HT-29 (cell line): Measurements from ENCODE around the gene ACSF3. TPM values are rescaled to one million over a fixed set of nuclear protein-coding genes. Genes with fewer than 3 reads are reported as not detected.

ENCODE experiments used
- DNase-seq: peaks from one replicate; pipeline ENCODE4 v3.0.0-alpha.2; 2015; ENCODE audit warnings: low spot score
- total RNA-seq: library from RNA; depleted of rRNA; stranded (reverse); fragments of >200 nt; shearing (Covaris generic); gene quantifications from 2 replicates; pipeline ENCODE4 v1.2.3, GENCODE V29; 2014

The ACSF3 gene
- total RNA-seq, 1 experiment from 2014 or later = 43.5 TPM

DNA sequence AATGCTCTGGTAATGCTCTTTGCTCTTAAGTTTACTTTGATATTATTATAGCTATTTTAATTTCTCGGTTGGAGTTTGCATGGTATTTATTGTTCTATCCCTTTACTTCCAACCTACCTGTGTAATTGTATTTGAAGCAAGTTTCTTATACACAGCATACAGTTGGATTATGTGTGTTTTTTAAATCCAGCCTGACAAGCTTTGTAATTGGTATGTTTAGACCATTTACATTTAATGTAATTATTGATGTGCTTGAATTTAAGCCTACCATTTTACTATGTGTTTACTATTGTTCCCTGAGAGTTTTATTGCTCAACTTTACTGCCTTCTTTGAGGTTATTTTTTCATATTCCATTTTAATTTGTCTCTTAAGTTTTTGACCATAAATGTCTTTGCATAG lies 35.7 kb downstream of the ACSF3 start:
- DNase-seq = no peak

- DNase-seq = no peak
These were observed 36.8 kb downstream of the ACSF3 start for GRCh38 chr16:89130448-89130847.

DNA sequence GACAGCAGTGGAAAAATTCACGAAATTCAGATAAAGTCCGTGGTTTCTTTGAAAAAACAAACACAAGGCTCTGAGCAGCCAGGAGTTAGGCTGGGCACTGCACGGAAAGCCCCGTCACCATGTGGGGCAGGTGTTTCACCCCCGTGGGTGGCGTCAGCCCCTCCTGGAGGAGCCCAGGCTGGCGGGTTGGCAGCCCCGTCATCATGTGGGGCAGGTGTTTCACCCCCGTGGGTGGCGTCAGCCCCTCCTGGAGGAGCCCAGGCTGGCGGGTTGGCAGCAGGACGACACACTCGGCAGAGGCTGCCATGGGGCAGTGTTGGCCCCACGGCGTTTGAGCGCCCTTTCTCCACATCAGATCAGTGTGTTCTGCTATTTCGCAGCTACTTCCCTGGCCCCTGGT lies 38.1 kb downstream of the ACSF3 start:
- DNase-seq = no peak

DNA sequence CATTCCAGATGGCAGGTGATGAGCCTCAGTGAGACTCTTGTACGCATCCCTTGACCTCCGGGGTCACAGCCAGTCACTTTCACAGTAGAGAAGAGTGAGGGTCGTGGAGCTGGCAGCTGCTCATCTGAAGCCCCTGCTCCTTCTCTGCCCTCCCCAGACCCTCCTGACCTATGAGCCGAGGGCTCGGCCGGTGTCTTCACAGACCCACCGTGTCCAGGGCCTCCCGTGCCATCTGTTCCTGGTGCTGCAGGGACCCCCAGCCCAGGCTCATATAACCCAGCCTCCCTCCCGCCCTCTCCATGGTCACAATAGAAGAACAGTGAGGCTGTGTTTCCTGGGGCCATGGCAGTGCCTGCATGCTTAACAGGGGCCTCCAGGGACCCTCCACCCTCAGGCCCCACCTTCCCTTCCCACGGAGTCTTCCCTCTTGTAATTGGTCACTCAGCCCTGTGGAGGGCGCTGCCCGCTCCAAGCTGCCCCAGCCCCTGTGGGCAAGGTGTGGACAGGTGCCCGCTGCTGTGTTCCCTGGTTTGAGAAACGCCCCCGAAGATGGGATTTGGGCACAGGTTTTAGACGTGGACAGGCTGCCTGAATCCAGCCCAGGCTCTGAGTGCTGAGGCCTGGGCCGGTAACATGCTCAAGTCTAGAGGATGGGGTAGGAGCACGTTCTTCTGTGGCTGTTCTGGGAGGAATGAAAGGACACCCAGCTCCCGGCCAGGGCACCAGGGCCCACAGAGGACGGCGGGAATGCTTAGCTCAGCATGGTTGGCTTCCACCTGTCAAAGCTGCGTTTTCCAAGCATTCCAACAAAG lies 38.7 kb downstream of the ACSF3 start:
- DNase-seq = no peak

- DNase-seq = no peak
These were observed 39.9 kb downstream of the ACSF3 start for GRCh38 chr16:89133457-89134127.

GRCh38 chr16:89134269-89134668 lies 40.6 kb downstream of the ACSF3 start:
- no peak for DNase-seq

DNA sequence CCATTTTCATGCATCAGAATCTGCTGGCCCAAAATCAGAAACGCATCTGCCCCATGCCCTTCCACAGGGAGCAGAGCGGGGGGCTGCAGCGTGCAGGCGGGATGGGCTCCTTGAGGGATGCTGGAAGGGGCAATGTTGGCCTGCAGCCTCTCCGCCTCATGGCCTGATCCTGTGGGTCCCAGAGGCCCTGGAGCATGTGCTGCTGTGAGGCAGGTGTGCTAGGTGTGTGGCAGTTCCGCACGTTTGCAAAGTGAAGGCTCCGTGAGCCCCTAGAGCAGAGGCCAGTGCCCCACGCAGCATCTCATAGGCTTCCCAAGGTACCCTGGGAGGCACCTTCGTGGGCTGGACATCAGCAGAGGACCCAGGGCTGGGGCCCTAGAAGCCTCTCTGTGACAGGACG lies 41.5 kb downstream of the ACSF3 start:
- DNase-seq = no peak

- DNase-seq = no peak
These were observed 42.5 kb downstream of the ACSF3 start for GRCh38 chr16:89135971-89136765.

DNA sequence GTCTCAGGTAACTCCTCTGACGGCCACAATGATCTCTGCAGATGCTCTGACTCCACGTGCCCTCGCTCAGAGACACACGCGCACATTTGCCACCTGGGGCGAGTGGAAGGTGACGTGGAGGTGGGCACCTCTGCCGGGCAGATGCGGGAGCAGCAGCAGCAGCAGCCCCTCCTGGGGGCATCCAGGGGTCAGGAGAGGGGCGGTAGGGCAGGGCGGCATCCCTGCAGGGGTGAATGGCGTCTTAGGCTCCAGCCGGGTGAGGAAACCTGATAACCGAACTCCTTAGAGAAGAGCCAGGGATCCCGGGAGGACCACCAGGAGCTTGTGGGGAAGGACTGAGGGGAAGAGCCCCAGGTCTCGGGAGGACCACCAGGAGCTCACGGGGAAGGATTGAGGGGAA lies 43.3 kb downstream of the ACSF3 start:
- DNase-seq = no peak

- no peak for DNase-seq
These were observed 44.2 kb downstream of the ACSF3 start for GRCh38 chr16:89137666-89138512.

GRCh38 chr16:89138513-89138795 lies 44.8 kb downstream of the ACSF3 start:
- no peak for DNase-seq

GRCh38 chr16:89138843-89139520 lies 45.3 kb downstream of the ACSF3 start:
- no peak for DNase-seq

DNA sequence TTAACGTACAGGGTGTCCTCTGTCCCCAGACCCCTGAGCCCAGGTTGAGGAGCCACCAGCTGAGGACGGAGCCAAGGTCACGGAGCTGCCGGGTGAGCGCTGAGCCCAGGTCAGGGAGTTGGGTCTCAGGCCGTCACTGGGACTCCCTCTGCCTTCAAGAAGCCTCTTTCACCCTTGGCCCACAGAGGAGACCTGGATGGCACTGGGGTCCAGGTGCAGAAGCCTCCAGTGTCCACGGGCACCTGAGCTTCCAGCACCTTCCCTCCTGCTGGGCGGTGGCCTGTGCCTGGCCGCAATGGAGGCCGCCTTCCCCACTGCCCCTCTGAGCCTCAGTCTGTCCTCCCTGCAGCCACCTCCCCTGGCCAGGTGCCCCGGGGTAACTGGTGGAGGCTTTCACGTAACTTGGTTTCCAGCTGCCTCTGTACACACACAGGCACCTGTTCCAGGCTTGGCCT lies 46.3 kb downstream of the ACSF3 start:
- DNase-seq = no peak

DNA sequence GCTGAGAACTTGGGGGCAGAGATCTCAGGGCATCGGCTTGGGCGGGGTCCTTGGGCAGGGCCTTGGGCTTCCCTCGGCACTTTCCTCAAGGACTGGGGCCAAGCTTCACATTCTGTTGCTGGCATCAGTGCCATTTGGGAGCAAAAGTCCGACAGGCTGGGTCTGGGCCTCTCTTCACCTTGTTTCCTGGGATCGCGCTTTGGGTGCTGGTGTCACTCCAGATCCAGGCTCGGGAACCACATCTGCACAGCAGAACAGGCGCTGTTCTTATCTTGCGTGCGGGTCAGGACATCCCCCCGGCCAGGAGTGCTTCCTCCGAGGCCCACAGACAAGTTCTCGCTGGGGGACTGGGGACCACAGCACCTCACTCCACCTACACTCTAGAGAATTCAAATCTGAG lies 46.7 kb downstream of the ACSF3 start:
- DNase-seq = no peak

DNA sequence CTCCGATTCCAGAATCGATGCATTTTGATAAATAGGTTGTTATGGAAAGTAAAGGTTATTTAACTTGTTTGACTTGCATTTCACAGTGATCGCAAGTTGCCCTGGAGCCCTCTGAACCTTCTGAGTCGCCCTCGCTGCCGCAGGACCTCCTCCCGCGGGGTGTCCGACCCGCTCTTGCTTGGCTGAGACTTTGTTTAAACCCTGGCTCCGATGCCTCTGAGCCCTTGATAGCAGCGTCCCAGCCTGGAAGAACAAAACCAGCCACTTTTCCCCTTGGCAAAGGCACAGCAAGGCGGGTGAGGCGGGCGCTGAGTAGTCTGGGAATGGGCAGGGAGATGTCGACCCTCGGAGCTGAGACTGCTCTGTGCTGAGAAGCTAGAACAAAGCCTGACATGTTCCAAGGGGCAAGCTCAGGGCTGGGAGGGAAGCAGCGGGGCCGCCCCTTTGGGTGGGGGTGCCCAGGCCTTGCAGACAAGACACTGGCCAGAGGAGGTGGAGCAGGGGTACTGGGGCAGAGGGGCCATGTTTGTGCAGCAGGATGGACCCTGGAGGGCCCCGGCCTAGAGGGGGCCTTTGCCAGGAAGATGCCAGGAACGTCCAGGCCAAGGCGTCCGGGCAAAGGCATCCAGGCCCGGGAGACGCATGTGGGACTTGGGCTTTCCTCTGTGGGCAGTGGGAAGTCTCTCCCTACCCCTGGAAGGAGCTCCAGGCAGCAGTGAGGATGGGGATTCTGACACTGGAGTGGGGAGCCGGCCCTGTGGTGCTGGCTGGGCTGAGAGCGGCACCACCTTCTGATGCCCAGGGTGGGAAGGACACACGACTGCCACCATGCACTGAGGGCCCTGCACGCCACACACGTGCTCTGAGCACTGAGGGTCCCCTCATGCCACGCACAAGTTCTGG lies 47.6 kb downstream of the ACSF3 start:
- DNase-seq = no peak

DNA sequence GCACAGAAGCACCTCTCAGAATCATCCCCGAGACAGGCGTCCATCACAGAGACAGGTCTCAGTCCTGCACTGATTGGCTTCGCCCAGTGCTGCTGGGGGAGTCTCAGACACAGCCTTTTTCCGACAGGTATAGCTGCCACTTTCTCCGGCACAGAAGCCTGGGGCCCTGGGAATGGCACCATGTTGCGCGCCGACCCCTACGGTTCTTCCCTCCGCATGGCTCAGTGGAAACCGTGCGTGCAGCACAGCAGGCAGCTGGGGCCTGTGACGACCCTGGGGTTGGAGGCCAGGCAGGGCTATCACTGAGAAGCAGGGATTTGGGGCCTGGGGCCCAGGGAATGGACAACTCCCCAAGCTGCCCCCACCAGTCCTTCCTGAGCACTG lies 48.2 kb downstream of the ACSF3 start:
- DNase-seq = no peak

DNA sequence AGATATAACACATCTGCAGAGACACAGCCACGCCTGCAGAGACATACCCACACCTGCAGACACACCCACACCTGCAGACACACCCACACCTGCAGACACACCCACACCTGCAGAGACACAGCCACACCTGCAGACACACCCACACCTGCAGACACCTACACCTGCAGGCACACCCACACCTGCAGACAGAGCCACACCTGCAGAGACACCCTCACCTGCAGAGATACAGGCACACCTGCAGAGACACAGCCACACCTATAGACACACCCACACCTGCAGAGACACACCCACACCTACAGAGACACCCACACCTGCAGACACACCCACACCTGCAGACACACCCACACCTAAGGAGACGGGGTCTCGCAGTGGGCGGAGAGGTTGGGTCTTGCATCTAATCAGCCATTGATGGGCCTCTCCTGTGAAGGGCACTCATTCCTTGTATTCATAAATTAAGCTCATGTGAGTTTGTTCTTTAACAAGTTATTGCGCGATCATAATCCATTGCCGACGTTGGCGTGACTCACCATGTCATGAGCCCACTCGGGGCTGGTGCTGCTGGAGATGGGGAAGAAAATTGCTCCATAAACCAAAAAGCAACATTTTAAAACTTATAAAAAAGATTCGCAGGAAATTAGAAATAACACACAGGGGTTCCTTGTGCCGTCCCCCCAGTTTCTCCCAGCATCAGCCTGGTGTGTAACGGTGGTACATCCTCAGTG lies 49.0 kb downstream of the ACSF3 start:
- DNase-seq = no peak

GRCh38 chr16:89143201-89143741 lies 49.6 kb downstream of the ACSF3 start:
- DNase-seq = no peak
